GM18507 (cell line): ENCODE measurements around the gene CDH13.

Experiments
- DNase-seq: peaks from one replicate; pipeline ENCODE4 v3.0.0; 2011; ENCODE audit warnings: low read depth; ENCODE audit not compliant: insufficient read length; ENCODE audit errors: extremely low spot score
- FAIRE-seq: peaks from 2 replicates; lab custom pipeline; 2011; peaks lifted over from hg19 to GRCh38; lab: Jason Lieb, UNC

CDH13 gene

GRCh38 chr16:82957212-82957611 is 330.4 kb downstream of the CDH13 start:
- DNase-seq (no peak), FAIRE-seq (no peak)

- FAIRE-seq (no peak), DNase-seq (no peak)
These were observed 334.1 kb downstream of the CDH13 start for GRCh38 chr16:82960918-82961317.

- FAIRE-seq = no peak
- DNase-seq = no peak
These were observed 336.9 kb downstream of the CDH13 start for GRCh38 chr16:82963653-82964052.

- DNase-seq (no peak), FAIRE-seq (no peak)
These were observed 339.0 kb downstream of the CDH13 start for GRCh38 chr16:82965808-82966207.

- FAIRE-seq = no peak
- DNase-seq = no peak
These were observed 340.7 kb downstream of the CDH13 start for GRCh38 chr16:82967424-82967823.

- FAIRE-seq = no peak
These were observed 344.4 kb downstream of the CDH13 start for GRCh38 chr16:82971126-82971525.

GRCh38 chr16:82972331-82972919 is 345.7 kb downstream of the CDH13 start:
- FAIRE-seq (no peak), DNase-seq (no peak)

More at GRCh38 chr16:82971126-82971525, 344.4 kb downstream of the CDH13 start:
- DNase-seq = no peak

- FAIRE-seq = no peak
- DNase-seq = no peak
These were observed 352.8 kb downstream of the CDH13 start for GRCh38 chr16:82979406-82980111.

GRCh38 chr16:82980810-82981209 is 354.0 kb downstream of the CDH13 start:
- no peak for FAIRE-seq
- no peak for DNase-seq

GRCh38 chr16:82987767-82988166 is 361.0 kb downstream of the CDH13 start:
- DNase-seq = no peak
- no peak for FAIRE-seq

- DNase-seq = no peak
- no peak for FAIRE-seq
These were observed 363.4 kb downstream of the CDH13 start for GRCh38 chr16:82990155-82990554.

GRCh38 chr16:82991410-82991809 is 364.6 kb downstream of the CDH13 start:
- FAIRE-seq (no peak), DNase-seq (no peak)

- no peak for DNase-seq
- no peak for FAIRE-seq
These were observed 365.4 kb downstream of the CDH13 start for GRCh38 chr16:82991966-82992675.

- no peak for FAIRE-seq
- DNase-seq = no peak
These were observed 366.0 kb downstream of the CDH13 start for GRCh38 chr16:82992786-82993185.

GRCh38 chr16:82993415-82993814 is 366.6 kb downstream of the CDH13 start:
- FAIRE-seq = no peak

GRCh38 chr16:82993926-82994325 is 367.2 kb downstream of the CDH13 start:
- FAIRE-seq = no peak
- no peak for DNase-seq

More at GRCh38 chr16:82993415-82993814, 366.6 kb downstream of the CDH13 start:
- DNase-seq = no peak

GRCh38 chr16:82995286-82995923 is 368.6 kb downstream of the CDH13 start:
- no peak for FAIRE-seq
- DNase-seq = no peak

- no peak for FAIRE-seq
These were observed 369.2 kb downstream of the CDH13 start for GRCh38 chr16:82995924-82996441.

GRCh38 chr16:82996814-82997213 is 370.0 kb downstream of the CDH13 start:
- FAIRE-seq (no peak), DNase-seq (no peak)

More at GRCh38 chr16:82995924-82996441, 369.2 kb downstream of the CDH13 start:
- no peak for DNase-seq

GRCh38 chr16:82999711-83000110 is 372.9 kb downstream of the CDH13 start:
- FAIRE-seq = no peak
- no peak for DNase-seq
